Trophoblast cell (in vitro differentiated cells and primary cell): ENCODE results near the gene PEPD.

Source experiments
- DNase-seq, 2 donors: peaks; one replicate each; pipeline ENCODE4 v3.0.0-alpha.2; 2016
- H2AFZ ChIP-seq: 2 replicates; pipeline ENCODE4 v1.6.1; 2013; ENCODE audit warnings: low read length, moderate library complexity, mild to moderate bottlenecking; ENCODE audit not compliant: insufficient read depth, poor library complexity
- H2AK5ac ChIP-seq: 2 replicates; pipeline ENCODE4 v1.6.1; 2013; ENCODE audit warnings: mild to moderate bottlenecking, low read length
- H2BK120ac ChIP-seq: 2 replicates; pipeline ENCODE4 v1.6.1; 2013; ENCODE audit warnings: low read length, mild to moderate bottlenecking, moderate library complexity; ENCODE audit not compliant: insufficient read depth, poor library complexity
- H2BK12ac ChIP-seq: 2 replicates; pipeline ENCODE4 v1.6.1; 2013; ENCODE audit warnings: mild to moderate bottlenecking, low read length, moderate library complexity
- H2BK5ac ChIP-seq: 2 replicates; pipeline ENCODE4 v1.6.1; 2013; ENCODE audit warnings: low read length, low read depth, moderate library complexity, mild to moderate bottlenecking; ENCODE audit not compliant: poor library complexity
- H3K14ac ChIP-seq: 2 replicates; pipeline ENCODE4 v1.6.1; 2013; ENCODE audit warnings: mild to moderate bottlenecking, low read length
- H3K18ac ChIP-seq: 2 replicates; pipeline ENCODE4 v1.6.1; 2013; ENCODE audit warnings: mild to moderate bottlenecking, low read length
- H3K23ac ChIP-seq: 2 replicates; pipeline ENCODE4 v1.6.1; 2013; ENCODE audit warnings: low read length
- H3K27ac ChIP-seq: 2 replicates; pipeline ENCODE4 v1.5.1; 2013; ENCODE audit warnings: low read depth, mild to moderate bottlenecking, inconsistent platforms, low read length, moderate library complexity
- H3K27me3 ChIP-seq: 2 replicates; pipeline ENCODE4 v1.6.1; 2013; ENCODE audit warnings: inconsistent platforms, mild to moderate bottlenecking, low read length, moderate library complexity; ENCODE audit not compliant: insufficient read depth
- H3K36me3 ChIP-seq, 2 experiments: 1 replicate in 1 of 2; 2 replicates in 1 of 2; pipeline ENCODE4 v1.6.1; 2013; ENCODE audit warnings: low read length in 2 of 2, mild to moderate bottlenecking in 2 of 2, moderate library complexity in 1 of 2; ENCODE audit not compliant: insufficient read depth in 2 of 2, control insufficient read depth in 1 of 2
- H3K4ac ChIP-seq: 2 replicates; pipeline ENCODE4 v1.6.1; 2013; ENCODE audit warnings: low read depth, mild to moderate bottlenecking, low read length, moderate library complexity
- H3K4me1 ChIP-seq, 2 experiments: 1 replicate in 1 of 2; 2 replicates in 1 of 2; pipeline ENCODE4 v1.6.1; 2013; ENCODE audit warnings: low read length in 2 of 2, mild to moderate bottlenecking in 2 of 2, moderate library complexity in 1 of 2; ENCODE audit not compliant: insufficient read depth in 2 of 2, control insufficient read depth in 1 of 2
- H3K4me2 ChIP-seq: 2 replicates; pipeline ENCODE4 v1.6.1; 2013; ENCODE audit warnings: inconsistent platforms, mild to moderate bottlenecking, low read length, moderate library complexity
- H3K4me3 ChIP-seq: 2 replicates; pipeline ENCODE4 v1.5.1; 2013; ENCODE audit warnings: mild to moderate bottlenecking, low read depth, low read length, inconsistent platforms
- H3K79me1 ChIP-seq: one replicate; pipeline ENCODE4 v1.6.1; 2013; ENCODE audit warnings: low read length
- H3K79me2 ChIP-seq: 2 replicates; pipeline ENCODE4 v1.6.1; 2013; ENCODE audit warnings: low read length, mild to moderate bottlenecking; ENCODE audit not compliant: control insufficient read depth, insufficient read depth, poor library complexity
- H3K9ac ChIP-seq: 2 replicates; pipeline ENCODE4 v1.6.1; 2013; ENCODE audit warnings: mild to moderate bottlenecking, low read length
- H3K9me3 ChIP-seq: 2 replicates; pipeline ENCODE4 v1.6.1; 2013; ENCODE audit warnings: low read depth, mild to moderate bottlenecking, control low read depth, inconsistent platforms, low read length; ENCODE audit not compliant: insufficient read depth
- H4K12ac ChIP-seq: 2 replicates; pipeline ENCODE4 v1.6.1; 2013; ENCODE audit warnings: low read depth, mild to moderate bottlenecking, low read length, moderate library complexity
- H4K8ac ChIP-seq: 2 replicates; pipeline ENCODE4 v1.6.1; 2013; ENCODE audit warnings: low read depth, mild to moderate bottlenecking, low read length, moderate library complexity
- H4K91ac ChIP-seq: one replicate; pipeline ENCODE4 v1.6.1; 2013; ENCODE audit warnings: low read depth, mild to moderate bottlenecking, low read length, moderate library complexity
- WGBS: extraction: QIAGEN DNeasy Blood & Tissue Kit; methylation state at CpG from one replicate; pipeline ENCODE4 v1.1.7; 2013; ENCODE audit warnings: missing lambda C conversion rate; ENCODE audit not compliant: insufficient read length, insufficient coverage; ENCODE audit errors: extremely low coverage; 5-methylcytosine and 5-hydroxymethylcytosine counted together

PEPD gene

GRCh38 chr19:33413426-33413725, 108.2 kb downstream of the PEPD start:
- Histone ChIP-seq H3K4me1 (no peaks in the 10 kb centered on the region), H3K36me3 (peaks cover 0 to 4% of the 10 kb centered on the region in 2 experiments), H2AK5ac (no peak overlapping the region), H2BK12ac (no peak overlapping the region), H4K8ac (no peak overlapping the region), H4K12ac (no peak overlapping the region), H2BK5ac (no peak overlapping the region), H3K4me3 (no peak overlapping the region), H3K4ac (no peak overlapping the region), H3K9ac (no peak overlapping the region), H3K79me1 (no peaks in the 10 kb centered on the region), H3K18ac (no peak overlapping the region), H2AFZ (no peak overlapping the region), H3K9me3 (peaks cover 3% of the 10 kb centered on the region), H4K91ac (no peak overlapping the region), H3K14ac (no peak overlapping the region), H3K79me2 (no peaks in the 10 kb centered on the region), H2BK120ac (no peak overlapping the region), H3K23ac (no peak overlapping the region), H3K27ac (no peak overlapping the region), H3K4me2 (no peak overlapping the region), H3K27me3 (no peaks in the 10 kb centered on the region)
- no CpG with 5 or more reads among the region's 13 CpGs for WGBS
- no peak for DNase-seq

- H4K12ac ChIP-seq = no peak overlapping the region
- no peak overlapping the region for H3K4ac ChIP-seq
- H3K23ac ChIP-seq = no peak overlapping the region
- H2BK120ac ChIP-seq = no peak overlapping the region
- H2BK5ac ChIP-seq = no peak overlapping the region
- no peak overlapping the region for H2AK5ac ChIP-seq
- H4K91ac ChIP-seq = no peak overlapping the region
- WGBS = no CpG with 5 or more reads among the region's 18 CpGs
- no peak overlapping the region for H4K8ac ChIP-seq
- no peak overlapping the region for H3K4me2 ChIP-seq
- no peak overlapping the region for H2AFZ ChIP-seq
- H3K36me3 ChIP-seq = peaks cover 0 to 4% of the 10 kb centered on the region in 2 experiments
- peaks cover 3% of the 10 kb centered on the region for H3K9me3 ChIP-seq
- no peak overlapping the region for H3K18ac ChIP-seq
- H2BK12ac ChIP-seq = no peak overlapping the region
- no peak overlapping the region for H3K14ac ChIP-seq
- no peaks in the 10 kb centered on the region for H3K79me2 ChIP-seq
- DNase-seq = no peak
- no peaks in the 10 kb centered on the region for H3K79me1 ChIP-seq
- H3K27ac ChIP-seq = no peak overlapping the region
- H3K27me3 ChIP-seq = no peaks in the 10 kb centered on the region
- peak overlapping the region; percentile 26 for H3K4me3 ChIP-seq
- H3K9ac ChIP-seq = no peak overlapping the region
- H3K4me1 ChIP-seq = no peaks in the 10 kb centered on the region
These were observed 108.8 kb downstream of the PEPD start for GRCh38 chr19:33412601-33413425.

GRCh38 chr19:33411621-33412180, 109.9 kb downstream of the PEPD start:
- Histone ChIP-seq H3K18ac (no peak overlapping the region), H3K9me3 (peaks cover 3% of the 10 kb centered on the region), H3K79me2 (no peaks in the 10 kb centered on the region), H3K4me2 (no peak overlapping the region), H3K4ac (no peak overlapping the region), H2BK12ac (no peak overlapping the region), H2AK5ac (no peak overlapping the region), H3K4me1 (peaks cover 0 to under 1% of the 10 kb centered on the region in 2 experiments), H4K12ac (no peak overlapping the region), H3K79me1 (no peaks in the 10 kb centered on the region), H3K36me3 (peaks cover 0 to 4% of the 10 kb centered on the region in 2 experiments), H3K27ac (no peak overlapping the region), H3K23ac (no peak overlapping the region), H2BK120ac (no peak overlapping the region), H3K27me3 (no peaks in the 10 kb centered on the region), H2BK5ac (no peak overlapping the region), H4K8ac (no peak overlapping the region), H3K14ac (no peak overlapping the region), H3K9ac (no peak overlapping the region), H3K4me3 (no peak overlapping the region), H4K91ac (no peak overlapping the region), H2AFZ (no peak overlapping the region)
- no CpG with 5 or more reads among the region's 20 CpGs for WGBS
- DNase-seq = no peak

GRCh38 chr19:33410915-33411401, 110.6 kb downstream of the PEPD start:
- Histone ChIP-seq H2AFZ (no peak overlapping the region), H3K36me3 (peaks cover 0 to 4% of the 10 kb centered on the region in 2 experiments)
- WGBS = no CpG with 5 or more reads among the region's 21 CpGs

More at GRCh38 chr19:33410915-33411401, 110.6 kb downstream of the PEPD start:
- H3K9me3 ChIP-seq = peaks cover 2% of the 10 kb centered on the region
- H2AK5ac ChIP-seq = no peak overlapping the region
- H3K4me1 ChIP-seq = peaks cover 0 to 2% of the 10 kb centered on the region in 2 experiments
- H3K27me3 ChIP-seq = no peaks in the 10 kb centered on the region
- H4K8ac ChIP-seq = no peak overlapping the region
- H3K14ac ChIP-seq = no peak overlapping the region
- no peak overlapping the region for H3K4me3 ChIP-seq
- H3K4ac ChIP-seq = no peak overlapping the region
- H3K23ac ChIP-seq = no peak overlapping the region
- no peak overlapping the region for H2BK12ac ChIP-seq
- H3K79me1 ChIP-seq = no peaks in the 10 kb centered on the region
- H3K4me2 ChIP-seq = no peak overlapping the region
- H3K79me2 ChIP-seq = no peaks in the 10 kb centered on the region
- H3K27ac ChIP-seq = no peak overlapping the region
- no peak overlapping the region for H3K18ac ChIP-seq
- H4K91ac ChIP-seq = no peak overlapping the region
- H2BK120ac ChIP-seq = no peak overlapping the region
- no peak overlapping the region for H2BK5ac ChIP-seq
- DNase-seq = peak; percentile 76 to 91
- no peak overlapping the region for H3K9ac ChIP-seq
- no peak overlapping the region for H4K12ac ChIP-seq
